ENCODE measurements around the gene ZNF331. TPM values are rescaled to one million over a fixed set of nuclear protein-coding genes. Genes with fewer than 3 reads are reported as not detected.

The ZNF331 gene
- polyA plus RNA-seq, 1 donor (not counting 4 experiments of a cell fraction or from before 2014, with no cell fraction given), result 5.1 TPM

GRCh38 chr19:53555352-53555751 is 17.4 kb downstream of the ZNF331 start:
- Histone ChIP-seq H3K9me1 (ENCODE audit: control insufficient read depth, extremely low read depth, insufficient read depth, low read length) (no peaks in the 10 kb centered on the region), H2AFZ (ENCODE audit: control insufficient read depth, low read length) (no peak overlapping the region), H3K27ac (ENCODE audit: control insufficient read depth, insufficient read depth, low read length) (no peak overlapping the region), H3K9me3 (ENCODE audit: control insufficient read depth, low read depth, low read length) (peaks cover 1% of the 10 kb centered on the region), H3K36me3 (ENCODE audit: control insufficient read depth in 2 of 2, extremely low read depth in 1 of 2, insufficient read depth in 2 of 2, low read length in 2 of 2) (no peaks in the 10 kb centered on the region), H3K9ac (ENCODE audit: control insufficient read depth, extremely low read depth, insufficient read depth, low read length) (peak overlapping the region; percentile 79), H3K4me3 (ENCODE audit: control insufficient read depth in 2 of 3, extremely low read depth in 1 of 3, insufficient read depth in 2 of 3, low read depth in 1 of 3, low read length in 3 of 3) (peak overlapping the region in 1 of 3 experiments; percentile 67), H4K20me1 (ENCODE audit: control insufficient read depth, extremely low read depth, insufficient read depth, low read length) (no peaks in the 10 kb centered on the region), H3K4me2 (ENCODE audit: control insufficient read depth, extremely low read depth, insufficient read depth, low read depth, low read length) (peak overlapping the region; percentile 49), H3K79me2 (ENCODE audit: control insufficient read depth, insufficient read depth, low read length) (peaks cover 4% of the 10 kb centered on the region), H3K27me3 (ENCODE audit: control insufficient read depth, extremely low read depth, insufficient read depth, low read length) (no peaks in the 10 kb centered on the region), H3K4me1 (ENCODE audit: control insufficient read depth, extremely low read depth, insufficient read depth, low read length) (no peaks in the 10 kb centered on the region)
- TF ChIP-seq EZH2 (IDR thresholded peaks at IDR 0.05; ENCODE audit: low read length) (no peak), CTCF (optimal IDR thresholded peaks at IDR 0.05 in 1 of 3, IDR thresholded peaks at IDR 0.05 in 1 of 3, conservative IDR thresholded peaks at IDR 0.05 in 1 of 3; ENCODE audit: extremely low read depth in 1 of 3, insufficient read depth in 2 of 3, low read length in 3 of 3) (no peak)
- FAIRE-seq (no peak), DNase-seq (ENCODE audit: low read depth, low spot score) (no peak)
- dilution Hi-C loops (cut with MboI; ENCODE audit: extremely low pct_ligation_motif_present, low sequenced_read_pairs), result no loop called here

DNA sequence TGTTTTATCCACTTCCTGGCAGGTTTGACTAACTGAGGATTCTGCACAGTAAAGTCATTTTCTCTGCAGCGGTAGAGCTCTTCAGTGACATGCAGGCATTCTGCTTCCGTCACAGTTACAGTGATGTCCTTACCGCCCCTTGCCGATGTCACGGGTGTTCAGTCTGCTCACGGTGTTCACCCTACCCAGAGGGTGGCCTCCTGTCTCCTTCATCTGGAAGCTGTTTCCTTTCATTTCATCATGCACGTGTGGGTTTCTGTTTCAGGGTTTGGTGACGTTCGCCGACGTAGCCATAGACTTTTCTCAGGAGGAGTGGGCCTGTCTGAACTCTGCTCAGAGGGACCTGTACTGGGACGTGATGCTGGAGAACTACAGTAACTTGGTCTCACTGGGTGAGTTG is 33.4 kb downstream of the ZNF331 start:
- Histone ChIP-seq H3K27me3 (ENCODE audit: control insufficient read depth, extremely low read depth, insufficient read depth, low read length) (no peaks in the 10 kb centered on the region), H3K9ac (ENCODE audit: control insufficient read depth, extremely low read depth, insufficient read depth, low read length) (no peak overlapping the region), H3K36me3 (ENCODE audit: control insufficient read depth in 2 of 2, extremely low read depth in 1 of 2, insufficient read depth in 2 of 2, low read length in 2 of 2) (peaks cover 2 to 7% of the 10 kb centered on the region in 2 experiments), H3K79me2 (ENCODE audit: control insufficient read depth, insufficient read depth, low read length) (no peaks in the 10 kb centered on the region), H3K9me3 (ENCODE audit: control insufficient read depth, low read depth, low read length) (peaks cover 9% of the 10 kb centered on the region), H3K4me1 (ENCODE audit: control insufficient read depth, extremely low read depth, insufficient read depth, low read length) (no peaks in the 10 kb centered on the region), H3K9me1 (ENCODE audit: control insufficient read depth, extremely low read depth, insufficient read depth, low read length) (no peaks in the 10 kb centered on the region), H3K4me2 (ENCODE audit: control insufficient read depth, extremely low read depth, insufficient read depth, low read depth, low read length) (no peak overlapping the region), H2AFZ (ENCODE audit: control insufficient read depth, low read length) (no peak overlapping the region), H4K20me1 (ENCODE audit: control insufficient read depth, extremely low read depth, insufficient read depth, low read length) (no peaks in the 10 kb centered on the region), H3K27ac (ENCODE audit: control insufficient read depth, insufficient read depth, low read length) (no peak overlapping the region), H3K4me3 (ENCODE audit: control insufficient read depth in 2 of 3, extremely low read depth in 1 of 3, insufficient read depth in 2 of 3, low read depth in 1 of 3, low read length in 3 of 3) (no peak overlapping the region)
- DNase-seq (ENCODE audit: low read depth, low spot score) (no peak), FAIRE-seq (no peak)
- dilution Hi-C loops (cut with MboI; ENCODE audit: extremely low pct_ligation_motif_present, low sequenced_read_pairs), result no loop called here
- TF ChIP-seq CTCF (optimal IDR thresholded peaks at IDR 0.05 in 1 of 3, IDR thresholded peaks at IDR 0.05 in 1 of 3, conservative IDR thresholded peaks at IDR 0.05 in 1 of 3; ENCODE audit: extremely low read depth in 1 of 3, insufficient read depth in 2 of 3, low read length in 3 of 3) (no peak), EZH2 (IDR thresholded peaks at IDR 0.05; ENCODE audit: low read length) (no peak)

Data from keratinocyte (primary cell).